NK-92 (cell line): ENCODE measurements around the gene SEC31B.

Experiments used
- DNase-seq: peaks from one replicate; lab custom pipeline; 2025; ENCODE audit not compliant: unreplicated experiment; lab: John Stamatoyannopoulos, UW

Gene SEC31B

GRCh38 chr10:100502926-100503494 is 16.7 kb downstream of the SEC31B start:
- DNase-seq = no peak

DNA sequence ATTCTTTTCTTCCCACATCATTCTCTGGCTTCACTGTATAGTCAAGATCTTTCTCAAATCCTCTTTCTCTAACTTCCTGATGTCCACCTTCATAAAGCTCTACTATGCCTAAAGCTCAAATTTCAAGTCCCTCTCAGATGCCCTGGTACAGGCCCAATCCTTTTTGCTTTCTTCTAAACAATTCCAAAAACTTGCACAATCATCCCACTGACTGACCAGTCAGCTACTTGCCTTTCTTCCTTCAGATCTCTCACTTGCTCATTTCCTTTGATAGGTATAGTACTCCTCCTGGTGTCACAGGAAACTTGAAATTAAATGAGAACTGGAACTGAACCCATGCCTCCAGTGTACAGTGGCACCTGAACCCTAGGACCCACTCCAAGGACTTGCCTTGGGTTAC is 18.2 kb downstream of the SEC31B start:
- DNase-seq = no peak

GRCh38 chr10:100498059-100498458 is 21.6 kb downstream of the SEC31B start:
- no peak for DNase-seq

DNA sequence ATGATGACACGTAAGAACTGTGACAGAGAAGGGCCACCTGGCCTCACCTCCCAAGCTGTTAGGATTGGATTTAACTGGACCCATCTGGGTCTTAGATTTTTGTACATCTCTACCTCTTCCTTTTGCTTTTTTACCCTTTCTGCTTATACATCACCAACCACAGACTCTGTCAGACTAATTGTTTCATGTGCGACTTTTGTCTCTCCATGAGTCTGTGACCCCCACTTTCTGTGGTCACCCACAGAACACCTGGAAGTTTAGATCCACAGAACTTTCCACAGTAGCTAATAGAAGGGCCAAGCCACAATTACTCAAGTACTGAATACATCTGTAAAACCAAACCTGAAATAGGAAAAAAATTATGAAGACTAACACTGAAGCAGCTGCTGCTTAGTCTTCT is 23.1 kb downstream of the SEC31B start:
- no peak for DNase-seq

DNA sequence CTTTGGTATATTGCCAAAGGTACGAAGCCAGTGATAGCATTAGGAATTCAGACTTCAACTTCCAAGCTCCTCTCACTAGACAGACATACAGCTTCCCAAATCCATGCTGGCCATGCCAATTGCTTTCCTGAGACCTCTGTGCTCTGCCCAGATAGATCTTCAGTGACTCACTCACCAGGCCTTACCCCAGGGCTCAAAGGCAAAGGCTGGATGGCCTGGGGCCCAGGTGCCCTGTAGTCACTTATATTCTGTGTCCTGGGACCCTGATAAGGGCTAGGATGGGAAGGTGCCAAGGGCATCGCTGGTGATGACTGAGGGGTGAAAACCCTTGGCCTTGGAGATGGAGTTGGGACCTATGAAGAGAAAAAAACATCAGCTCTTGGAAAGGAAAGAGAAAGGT is 29.1 kb downstream of the SEC31B start:
- DNase-seq = no peak

- no peak for DNase-seq
Observed at GRCh38 chr10:100489396-100489795, 30.3 kb downstream of the SEC31B start.

GRCh38 chr10:100487529-100487928 is 32.1 kb downstream of the SEC31B start:
- no peak for DNase-seq

DNA sequence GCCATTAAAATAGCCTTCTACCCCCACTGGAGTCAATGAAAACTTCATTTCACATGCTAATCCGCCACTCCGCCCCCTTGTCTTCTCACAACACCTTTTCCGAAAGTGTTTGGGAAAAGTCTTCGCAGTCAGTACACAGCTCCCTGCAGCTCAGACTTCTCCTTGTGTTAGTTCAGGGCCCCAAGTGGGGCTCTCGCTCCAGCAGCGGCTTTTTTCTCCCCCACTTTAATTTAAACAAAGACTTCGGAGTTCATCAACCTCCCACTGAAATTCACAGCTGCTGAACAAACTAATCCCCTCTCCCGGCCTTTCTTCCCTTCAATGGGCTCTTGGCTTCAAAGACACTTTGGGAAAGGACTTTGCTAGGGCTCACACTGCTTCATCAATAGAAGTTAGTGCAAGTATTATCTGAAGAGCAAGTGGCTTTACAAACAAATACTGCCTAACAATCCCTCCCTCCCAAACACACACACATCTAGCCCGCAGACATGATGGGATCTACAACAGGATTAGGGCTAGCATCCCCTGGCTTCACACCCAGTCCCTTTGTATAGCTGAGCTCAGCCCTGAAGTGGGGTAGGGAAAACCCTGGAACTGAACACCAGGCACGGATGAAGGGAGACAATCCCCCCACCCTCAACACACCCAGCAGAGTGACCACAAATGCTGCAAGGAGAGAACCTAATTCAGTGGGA is 33.7 kb downstream of the SEC31B start:
- DNase-seq = no peak

- DNase-seq = no peak
Observed at GRCh38 chr10:100485366-100485765, 34.3 kb downstream of the SEC31B start.

- DNase-seq = no peak
Observed at GRCh38 chr10:100483876-100484666, 35.6 kb downstream of the SEC31B start.

DNA sequence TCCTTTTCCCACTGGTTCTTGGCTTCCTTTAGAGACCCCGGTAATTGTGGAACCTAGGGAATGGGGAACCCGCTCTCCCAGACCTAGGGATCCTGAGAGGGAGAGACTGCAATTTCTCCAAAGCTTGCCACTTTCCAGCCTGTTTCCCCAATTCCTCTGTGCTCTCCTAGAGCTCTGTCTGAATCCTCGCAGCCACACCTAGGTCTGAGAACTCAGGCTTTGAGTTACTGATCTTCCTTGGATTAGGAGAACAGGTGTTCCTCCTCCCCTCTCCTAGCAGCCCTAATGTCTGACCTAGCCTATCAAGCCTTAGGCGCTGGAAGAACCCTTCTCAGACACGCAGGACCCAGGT is 36.9 kb downstream of the SEC31B start:
- DNase-seq = no peak

DNA sequence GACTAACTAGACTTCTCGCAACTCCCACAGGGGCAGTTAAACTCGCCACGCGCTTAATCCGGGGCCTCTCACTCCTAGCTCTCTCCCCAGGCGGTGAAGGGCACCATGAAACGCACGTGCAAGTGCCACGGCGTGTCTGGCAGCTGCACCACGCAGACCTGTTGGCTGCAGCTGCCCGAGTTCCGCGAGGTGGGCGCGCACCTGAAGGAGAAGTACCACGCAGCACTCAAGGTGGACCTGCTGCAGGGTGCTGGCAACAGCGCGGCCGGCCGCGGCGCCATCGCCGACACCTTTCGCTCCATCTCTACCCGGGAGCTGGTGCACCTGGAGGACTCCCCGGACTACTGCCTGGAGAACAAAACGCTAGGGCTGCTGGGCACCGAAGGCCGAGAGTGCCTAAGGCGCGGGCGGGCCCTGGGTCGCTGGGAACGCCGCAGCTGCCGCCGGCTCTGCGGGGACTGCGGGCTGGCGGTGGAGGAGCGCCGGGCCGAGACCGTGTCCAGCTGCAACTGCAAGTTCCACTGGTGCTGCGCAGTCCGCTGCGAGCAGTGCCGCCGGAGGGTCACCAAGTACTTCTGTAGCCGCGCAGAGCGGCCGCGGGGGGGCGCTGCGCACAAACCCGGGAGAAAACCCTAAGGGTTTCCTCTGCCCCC is 37.4 kb downstream of the SEC31B start:
- DNase-seq = no peak

GRCh38 chr10:100481462-100482081 is 38.1 kb downstream of the SEC31B start:
- DNase-seq = peak; percentile 7

DNA sequence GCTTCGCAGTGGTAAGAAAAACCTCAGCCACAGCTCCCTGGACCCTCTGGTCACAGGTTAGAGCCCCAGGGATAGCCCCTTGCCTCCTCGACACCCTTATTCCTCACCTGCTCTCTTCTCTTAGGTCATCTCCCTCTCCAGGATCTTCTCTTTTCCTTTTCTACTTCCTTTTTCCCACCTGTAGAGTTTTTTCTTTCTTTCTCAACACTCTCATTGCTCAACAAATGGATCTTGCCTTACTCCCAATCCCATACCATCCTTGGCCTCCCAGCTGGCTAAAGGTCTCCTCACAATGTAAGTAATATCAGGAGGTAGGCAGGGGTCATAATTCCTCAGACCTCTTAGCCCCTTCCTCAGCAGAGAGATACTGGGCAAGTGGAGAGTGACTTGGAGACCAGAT is 39.7 kb downstream of the SEC31B start:
- no peak for DNase-seq

- no peak for DNase-seq
Observed at GRCh38 chr10:100479037-100479436, 40.6 kb downstream of the SEC31B start.

DNA sequence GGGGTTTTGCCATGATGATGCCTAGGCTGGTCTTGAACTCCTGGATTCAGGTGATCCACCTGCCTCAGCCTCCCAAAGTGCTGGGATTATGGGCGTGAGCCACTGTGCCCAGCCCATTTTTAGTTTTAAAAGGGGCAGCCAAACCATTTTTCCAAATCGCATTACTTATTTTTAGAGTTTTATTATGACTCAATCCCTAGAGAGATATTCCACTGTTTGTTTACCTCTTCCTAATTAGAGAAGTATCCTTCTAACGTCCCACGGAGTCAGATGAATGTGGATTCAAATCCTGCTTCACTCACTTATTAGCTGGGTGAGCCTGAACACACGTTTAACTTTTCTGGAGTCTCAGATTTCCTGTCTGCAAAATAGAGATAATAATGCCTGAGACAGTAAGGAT is 41.7 kb downstream of the SEC31B start:
- no peak for DNase-seq

DNA sequence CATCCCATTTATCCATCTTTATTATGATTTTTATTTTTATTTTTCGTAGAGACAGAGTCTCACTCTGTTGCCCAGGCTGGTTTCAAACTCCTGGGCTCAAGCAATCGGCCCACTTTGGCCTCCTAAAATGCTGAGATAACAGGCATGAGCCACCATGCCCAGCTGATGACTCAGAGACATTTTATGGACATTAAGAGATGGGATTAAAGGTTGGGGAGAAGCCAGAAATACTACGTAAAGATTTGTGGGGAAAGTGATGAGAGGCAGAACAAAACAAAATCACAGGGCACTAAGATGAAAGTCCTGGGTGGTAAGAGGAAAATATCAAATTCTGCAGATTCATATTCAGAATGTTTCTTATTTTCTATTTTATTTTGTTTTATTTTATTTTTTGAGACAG is 49.3 kb downstream of the SEC31B start:
- no peak for DNase-seq

- no peak for DNase-seq
Observed at GRCh38 chr10:100469756-100470155, 49.9 kb downstream of the SEC31B start.

DNA sequence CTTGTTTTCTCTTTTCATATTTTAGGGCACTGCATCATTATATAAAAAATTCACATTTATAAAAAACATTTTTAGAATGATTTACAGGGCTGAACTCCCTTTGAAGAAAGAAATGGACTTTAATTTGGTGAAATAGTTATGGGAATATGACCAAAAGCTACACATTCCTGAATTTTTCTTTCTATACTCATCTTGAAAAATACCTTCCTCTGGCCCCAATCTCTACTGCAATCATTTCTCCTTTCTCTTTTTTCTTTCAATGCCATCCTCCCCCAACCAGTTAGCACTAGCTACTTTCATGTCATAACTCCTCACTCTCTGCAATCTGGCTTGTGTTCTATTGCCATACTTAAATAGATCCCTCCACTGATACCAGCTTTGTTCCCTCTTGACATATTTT is 50.7 kb downstream of the SEC31B start:
- no peak for DNase-seq

- DNase-seq = no peak
Observed at GRCh38 chr10:100468322-100468721, 51.3 kb downstream of the SEC31B start.

GRCh38 chr10:100462709-100463108 is 57.0 kb downstream of the SEC31B start, which contains the start of gene WNT8B:
WNT8B (plus strand) TSS chr10:100463009; CDS start chr10:100463169, 160 bp downstream.
- no peak for DNase-seq
